T-cell (primary cell): Measurements from ENCODE around the gene IFIT2. TPM values are rescaled to one million over a fixed set of nuclear protein-coding genes. Genes with fewer than 3 reads are reported as not detected.

Source experiments
- ATAC-seq, 4 experiments: fragments of 200-7000 bp in 3 of 4; fragments of 150-1000 bp in 1 of 4; cut with Tn5 transposase; replicated peaks in 1 of 4; 1 replicate in 3 of 4; 2 replicates in 1 of 4; pipeline ENCODE4 v1.10.0; 2021; ENCODE audit warnings: moderate library complexity in 3 of 4, mild to moderate bottlenecking in 2 of 4, moderate number of reproducible peaks in 1 of 4
- CTCF ChIA-PET, 2 donors: fragments of 300-600 bp; sonication (Branson Sonifier 250); formaldehyde crosslinking; loops; one replicate each; lab custom pipeline; 2022; ENCODE audit warnings: antibody characterized with exemption in 2 of 2; lab: Charles Lee
- POLR2A ChIA-PET, 2 donors: fragments of 300-600 bp; sonication (Branson Sonifier 250); formaldehyde crosslinking; loops; one replicate each; lab custom pipeline; 2022; ENCODE audit warnings: antibody characterized with exemption in 2 of 2; lab: Charles Lee
- DNase-seq, 35 experiments: peaks; one replicate each; pipeline versions ENCODE4 v3.0.0 to v3.0.0-alpha.2; 2013 to 2023
- H3K27ac ChIP-seq: one replicate; pipeline ENCODE4 v1.5.1; 2013; ENCODE audit warnings: low read length
- H3K27me3 ChIP-seq, 2 experiments: replicated peaks in 1 of 2; 1 replicate in 1 of 2; 2 replicates in 1 of 2; pipeline versions ENCODE4 v1.6.1 to v1.7.0; 2013; ENCODE audit warnings: low read length in 1 of 2, mixed read lengths in 1 of 2; ENCODE audit not compliant: control insufficient read depth in 2 of 2, insufficient read depth in 2 of 2; ENCODE audit errors: extremely low read depth in 1 of 2
- H3K36me3 ChIP-seq, 2 donors: 1 replicate in 1 of 2; 2 replicates in 1 of 2; pipeline versions ENCODE4 v1.6.1 to v1.7.0; 2013; ENCODE audit warnings: low read length in 1 of 2; ENCODE audit not compliant: control insufficient read depth in 2 of 2, insufficient read depth in 1 of 2; ENCODE audit errors: extremely low read depth in 1 of 2
- H3K4me1 ChIP-seq, 2 experiments: 1 replicate in 1 of 2; 2 replicates in 1 of 2; pipeline versions ENCODE4 v1.6.1 to v1.7.0; 2013; ENCODE audit warnings: low read length in 2 of 2, mixed read lengths in 1 of 2; ENCODE audit not compliant: insufficient read depth in 2 of 2, control insufficient read depth in 1 of 2; ENCODE audit errors: extremely low read depth in 1 of 2
- H3K4me3 ChIP-seq, 2 donors: 1 replicate in 1 of 2; 2 replicates in 1 of 2; pipeline versions ENCODE4 v1.5.1 to v1.7.0; 2013; ENCODE audit warnings: mild to moderate bottlenecking in 2 of 2, low read length in 1 of 2, moderate library complexity in 1 of 2; ENCODE audit not compliant: control insufficient read depth in 1 of 2; ENCODE audit errors: extremely low read depth in 1 of 2
- H3K9me3 ChIP-seq: 2 replicates; pipeline ENCODE4 v1.7.0; 2013
- H3K27ac Mint-ChIP-seq, 2 donors: one replicate each; pipeline ENCODE4 v1.8.0; 2020 to 2021; ENCODE audit warnings: mild to moderate bottlenecking in 2 of 2, mixed read lengths in 2 of 2
- H3K27me3 Mint-ChIP-seq, 2 donors: one replicate each; pipeline ENCODE4 v1.8.0; 2021 to 2022; ENCODE audit warnings: mixed read lengths in 2 of 2
- H3K36me3 Mint-ChIP-seq: one replicate; pipeline ENCODE4 v1.8.0; 2021; ENCODE audit warnings: mixed read lengths
- H3K4me1 Mint-ChIP-seq, 3 donors: one replicate each; pipeline ENCODE4 v1.8.0; 2020 to 2022; ENCODE audit warnings: mixed read lengths in 3 of 3, mild to moderate bottlenecking in 1 of 3
- H3K4me3 Mint-ChIP-seq, 3 donors: one replicate each; pipeline ENCODE4 v1.8.0; 2020 to 2022; ENCODE audit warnings: mild to moderate bottlenecking in 3 of 3, mixed read lengths in 3 of 3, moderate library complexity in 3 of 3
- H3K9me3 Mint-ChIP-seq, 3 donors: one replicate each; pipeline ENCODE4 v1.8.0; 2020 to 2022; ENCODE audit warnings: mixed read lengths in 3 of 3
- WGBS: methylation state at CpG from one replicate; pipeline ENCODE4 v1.1.5; 2013; ENCODE audit warnings: missing lambda C conversion rate; ENCODE audit not compliant: insufficient coverage; 5-methylcytosine and 5-hydroxymethylcytosine counted together
- total RNA-seq, 35 experiments: library from RNA in 6 of 35; stranded (reverse) in 6 of 35; fragments of 120-200 nt in 1 of 35; gene quantifications; one replicate each; pipeline versions ENCODE4 v1.2.1 to v1.2.4 and lab custom pipeline; 2013 to 2026

The IFIT2 gene
- total RNA-seq, 5 donors from 2014 or later (not counting 1 experiment from before 2014, with no cell fraction given), result 6.4 to 13.9 (median 6.8) TPM

DNA sequence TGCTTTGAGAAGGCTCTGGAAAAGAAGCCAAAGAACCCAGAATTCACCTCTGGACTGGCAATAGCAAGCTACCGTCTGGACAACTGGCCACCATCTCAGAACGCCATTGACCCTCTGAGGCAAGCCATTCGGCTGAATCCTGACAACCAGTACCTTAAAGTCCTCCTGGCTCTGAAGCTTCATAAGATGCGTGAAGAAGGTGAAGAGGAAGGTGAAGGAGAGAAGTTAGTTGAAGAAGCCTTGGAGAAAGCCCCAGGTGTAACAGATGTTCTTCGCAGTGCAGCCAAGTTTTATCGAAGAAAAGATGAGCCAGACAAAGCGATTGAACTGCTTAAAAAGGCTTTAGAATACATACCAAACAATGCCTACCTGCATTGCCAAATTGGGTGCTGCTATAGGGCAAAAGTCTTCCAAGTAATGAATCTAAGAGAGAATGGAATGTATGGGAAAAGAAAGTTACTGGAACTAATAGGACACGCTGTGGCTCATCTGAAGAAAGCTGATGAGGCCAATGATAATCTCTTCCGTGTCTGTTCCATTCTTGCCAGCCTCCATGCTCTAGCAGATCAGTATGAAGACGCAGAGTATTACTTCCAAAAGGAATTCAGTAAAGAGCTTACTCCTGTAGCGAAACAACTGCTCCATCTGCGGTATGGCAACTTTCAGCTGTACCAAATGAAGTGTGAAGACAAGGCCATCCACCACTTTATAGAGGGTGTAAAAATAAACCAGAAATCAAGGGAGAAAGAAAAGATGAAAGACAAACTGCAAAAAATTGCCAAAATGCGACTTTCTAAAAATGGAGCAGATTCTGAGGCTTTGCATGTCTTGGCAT lies 4.8 kb downstream of the IFIT2 start:
- H3K27ac Mint-ChIP-seq, result no peak overlapping the region
- peaks cover 24 to 41% (median 36%) of the 10 kb centered on the region in 3 donors for H3K4me1 Mint-ChIP-seq
- DNase-seq (no peak), ATAC-seq (no peak)
- Histone ChIP-seq H3K36me3 (peaks cover 7 to 26% of the 10 kb centered on the region in 2 donors), H3K4me3 (no peak overlapping the region), H3K9me3 (no peaks in the 10 kb centered on the region), H3K27me3 (no peaks in the 10 kb centered on the region), H3K27ac (no peak overlapping the region), H3K4me1 (peaks cover 15% of the 10 kb centered on the region in 2 experiments)
- H3K27me3 Mint-ChIP-seq, result no peaks in the 10 kb centered on the region
- peaks cover 62% of the 10 kb centered on the region for H3K36me3 Mint-ChIP-seq
- WGBS, result 96% methylated on average over 4 of the region's 13 CpGs
- ChIA-PET POLR2A (no interaction called here), CTCF (no interaction called here)
- H3K4me3 Mint-ChIP-seq, result no peak overlapping the region
- H3K9me3 Mint-ChIP-seq, result peaks cover 10 to 15% (median 12%) of the 10 kb centered on the region in 3 donors

DNA sequence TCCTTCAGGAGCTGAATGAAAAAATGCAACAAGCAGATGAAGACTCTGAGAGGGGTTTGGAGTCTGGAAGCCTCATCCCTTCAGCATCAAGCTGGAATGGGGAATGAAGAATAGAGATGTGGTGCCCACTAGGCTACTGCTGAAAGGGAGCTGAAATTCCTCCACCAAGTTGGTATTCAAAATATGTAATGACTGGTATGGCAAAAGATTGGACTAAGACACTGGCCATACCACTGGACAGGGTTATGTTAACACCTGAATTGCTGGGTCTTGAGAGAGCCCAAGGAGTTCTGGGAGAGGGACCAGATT lies 5.4 kb downstream of the IFIT2 start:
- peaks cover 62% of the 10 kb centered on the region for H3K36me3 Mint-ChIP-seq
- Histone ChIP-seq H3K4me3 (no peak overlapping the region), H3K27ac (no peak overlapping the region), H3K4me1 (peaks cover 12 to 15% of the 10 kb centered on the region in 2 experiments), H3K27me3 (no peaks in the 10 kb centered on the region), H3K9me3 (no peaks in the 10 kb centered on the region), H3K36me3 (peaks cover 7 to 26% of the 10 kb centered on the region in 2 donors)
- H3K27me3 Mint-ChIP-seq, result no peaks in the 10 kb centered on the region
- DNase-seq, result no peak
- no peak overlapping the region for H3K4me3 Mint-ChIP-seq
- ATAC-seq, result no peak
- peaks cover 24 to 38% (median 32%) of the 10 kb centered on the region in 3 donors for H3K4me1 Mint-ChIP-seq
- ChIA-PET POLR2A (no interaction called here), CTCF (no interaction called here)
- H3K27ac Mint-ChIP-seq, result no peak overlapping the region
- peaks cover 10 to 15% (median 12%) of the 10 kb centered on the region in 3 donors for H3K9me3 Mint-ChIP-seq

DNA sequence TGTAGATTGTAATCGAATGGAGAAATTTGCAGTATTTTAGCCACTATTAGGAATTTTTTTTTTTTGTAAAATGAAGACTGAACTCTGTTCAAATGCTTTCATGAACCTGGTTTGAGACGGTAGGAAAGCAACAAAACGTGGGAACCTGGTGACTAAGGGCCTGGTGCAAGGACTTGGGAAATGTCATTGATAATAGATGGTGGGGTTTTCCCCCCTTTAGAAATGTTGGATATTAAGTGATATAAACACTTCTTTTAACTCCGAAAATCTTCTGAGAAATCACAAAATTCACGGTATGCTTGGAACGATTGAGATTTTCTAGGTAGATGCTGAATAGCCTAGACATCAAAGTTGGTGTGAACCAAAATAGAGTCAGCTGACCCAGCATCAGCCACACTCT lies 6.4 kb downstream of the IFIT2 start:
- Mint-ChIP-seq H3K36me3 (peaks cover 60% of the 10 kb centered on the region), H3K4me1 (peaks cover 16 to 29% (median 21%) of the 10 kb centered on the region in 3 donors), H3K27me3 (no peaks in the 10 kb centered on the region), H3K9me3 (peaks cover 10 to 15% (median 12%) of the 10 kb centered on the region in 3 donors), H3K4me3 (no peak overlapping the region), H3K27ac (no peak overlapping the region)
- Histone ChIP-seq H3K27me3 (no peaks in the 10 kb centered on the region), H3K4me1 (peaks cover 5 to 9% of the 10 kb centered on the region in 2 experiments), H3K36me3 (peaks cover 7 to 26% of the 10 kb centered on the region in 2 donors), H3K9me3 (no peaks in the 10 kb centered on the region), H3K27ac (no peak overlapping the region), H3K4me3 (no peak overlapping the region)
- ATAC-seq (no peak), DNase-seq (no peak)
- CTCF ChIA-PET, result interaction anchor here (0.6 to 1.0 kb wide), 3 partner anchors 31 to 80 kb away, joined by 3 read pairs; no protein-coding TSS in a partner anchor
- POLR2A ChIA-PET, result no interaction called here
- 80% methylated on average over 1 of the region's 6 CpGs for WGBS

- ChIA-PET POLR2A (no interaction called here), CTCF (interaction anchor here (0.6 to 1.0 kb wide), 4 partner anchors 16 to 80 kb away, joined by 3 read pairs; no protein-coding TSS in a partner anchor)
- Mint-ChIP-seq H3K4me3 (no peak overlapping the region), H3K27ac (no peak overlapping the region), H3K36me3 (peaks cover 57% of the 10 kb centered on the region), H3K27me3 (no peaks in the 10 kb centered on the region), H3K4me1 (peaks cover 11 to 24% (median 17%) of the 10 kb centered on the region in 3 donors), H3K9me3 (peaks cover 10 to 15% (median 12%) of the 10 kb centered on the region in 3 donors)
- Histone ChIP-seq H3K36me3 (peaks cover 7 to 26% of the 10 kb centered on the region in 2 donors), H3K9me3 (no peaks in the 10 kb centered on the region), H3K4me3 (no peak overlapping the region), H3K27me3 (no peaks in the 10 kb centered on the region), H3K27ac (no peak overlapping the region), H3K4me1 (peaks cover under 1 to 5% of the 10 kb centered on the region in 2 experiments)
- WGBS, result 86% methylated on average over 1 of the region's 4 CpGs
- DNase-seq, result no peak
- no peak for ATAC-seq
These were observed 6.9 kb downstream of the IFIT2 start for GRCh38 chr10:89308736-89309135.

DNA sequence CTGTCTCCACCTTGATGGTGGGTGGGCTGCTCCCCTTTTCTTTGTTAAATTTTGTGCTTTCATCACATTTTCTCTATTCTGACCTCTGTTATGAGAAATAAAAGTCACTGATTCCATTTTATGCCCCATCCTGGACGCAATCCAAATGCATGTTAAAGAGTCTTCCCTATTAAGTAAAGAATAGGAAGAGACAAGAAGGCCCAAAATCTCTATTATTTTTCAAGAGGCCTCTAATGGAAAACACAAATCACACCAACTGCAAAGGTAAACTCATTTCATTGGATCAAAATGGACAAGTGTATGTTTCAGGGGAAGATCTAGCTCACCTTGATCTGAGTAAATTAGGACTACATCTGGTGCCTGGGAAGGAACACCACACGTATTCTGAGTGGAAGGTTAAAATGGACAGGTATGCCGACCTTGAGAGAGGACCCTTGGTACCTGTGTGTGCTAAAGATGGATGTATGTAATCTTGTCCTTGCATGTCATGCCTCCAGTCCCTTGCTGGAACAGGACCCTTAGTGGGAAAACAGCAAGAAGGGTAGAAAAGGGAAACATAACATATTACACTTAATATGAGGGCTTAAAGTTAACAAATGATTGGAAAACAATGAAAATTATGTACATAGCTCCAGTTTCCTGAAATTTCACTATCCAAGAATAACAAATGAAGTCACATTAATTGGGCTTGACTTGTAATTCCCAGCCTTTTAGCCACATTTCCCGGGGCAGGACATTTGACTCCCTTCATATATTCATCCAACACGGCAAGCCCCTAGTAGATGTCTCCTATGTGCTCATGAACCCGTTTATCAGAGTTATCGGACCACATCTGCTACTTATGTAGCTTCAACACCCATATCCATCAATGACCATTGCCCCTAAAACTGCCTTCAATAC lies 7.6 kb downstream of the IFIT2 start:
- 92% methylated on average over 5 of the region's 7 CpGs for WGBS
- H3K36me3 ChIP-seq, result peaks cover 7 to 26% of the 10 kb centered on the region in 2 donors
- H3K27me3 Mint-ChIP-seq, result no peaks in the 10 kb centered on the region
- no peaks in the 10 kb centered on the region for H3K4me1 ChIP-seq
- no peak overlapping the region for H3K4me3 ChIP-seq
- ATAC-seq (no peak), DNase-seq (no peak)
- H3K4me1 Mint-ChIP-seq, result peaks cover 4 to 18% (median 10%) of the 10 kb centered on the region in 3 donors
- no peak overlapping the region for H3K4me3 Mint-ChIP-seq
- peaks cover 10 to 15% (median 12%) of the 10 kb centered on the region in 3 donors for H3K9me3 Mint-ChIP-seq
- no peak overlapping the region for H3K27ac Mint-ChIP-seq
- ChIA-PET CTCF (interaction anchor here in 1 of 2 donors (0.6 kb wide), 1 partner anchor 15 kb away, joined by 3 read pairs; no protein-coding TSS in a partner anchor), POLR2A (no interaction called here)
- H3K27me3 ChIP-seq, result no peaks in the 10 kb centered on the region
- H3K9me3 ChIP-seq, result no peaks in the 10 kb centered on the region
- no peak overlapping the region for H3K27ac ChIP-seq
- peaks cover 51% of the 10 kb centered on the region for H3K36me3 Mint-ChIP-seq
